Spleen (tissue), 11 donors: ENCODE results near the gene PBX1. TPM values are rescaled to one million over a fixed set of nuclear protein-coding genes. Genes with fewer than 3 reads are reported as not detected.

ENCODE experiments used
- DNase-seq: peaks from one replicate; pipeline ENCODE4 v3.0.0-alpha.2; 2020
- H3K27ac ChIP-seq, 8 donors: fragments of 200-600 bp; sonication (generic) in 7 of 8; 1 replicate in 4 of 8; 2 replicates in 4 of 8; pipeline versions ENCODE4 v1.5.0 to v1.8.0; 2016 to 2021; ENCODE audit warnings: inconsistent platforms in 4 of 8, mild to moderate bottlenecking in 4 of 8, moderate library complexity in 1 of 8
- H3K27me3 ChIP-seq, 7 donors: fragments of 200-600 bp; sonication (generic) in 6 of 7; replicated peaks in 1 of 7; 1 replicate in 4 of 7; 2 replicates in 3 of 7; pipeline versions ENCODE4 v1.5.0 to v1.8.0; 2016 to 2021; ENCODE audit warnings: inconsistent platforms in 3 of 7, mild to moderate bottlenecking in 1 of 7
- H3K36me3 ChIP-seq, 6 donors: fragments of 200-600 bp; sonication (generic) in 5 of 6; 1 replicate in 4 of 6; 2 replicates in 2 of 6; pipeline versions ENCODE4 v1.5.0 to v1.8.0; 2016 to 2021; ENCODE audit warnings: inconsistent platforms in 2 of 6
- H3K4me1 ChIP-seq, 6 donors: fragments of 200-600 bp; sonication (generic) in 5 of 6; 1 replicate in 3 of 6; 2 replicates in 3 of 6; pipeline versions ENCODE4 v1.5.0 to v1.8.0; 2016 to 2021; ENCODE audit warnings: inconsistent platforms in 3 of 6
- H3K4me3 ChIP-seq, 8 donors: fragments of 200-600 bp; sonication (generic) in 7 of 8; 1 replicate in 4 of 8; 2 replicates in 4 of 8; pipeline versions ENCODE4 v1.5.0 to v1.8.0; 2016 to 2021; ENCODE audit warnings: inconsistent platforms in 4 of 8, mild to moderate bottlenecking in 4 of 8, moderate library complexity in 2 of 8
- H3K9me3 ChIP-seq, 8 donors: fragments of 200-600 bp; sonication (generic) in 7 of 8; 1 replicate in 4 of 8; 2 replicates in 4 of 8; pipeline versions ENCODE4 v1.5.0 to v1.8.0; 2016 to 2021; ENCODE audit warnings: inconsistent platforms in 4 of 8
- CTCF ChIP-seq, 11 experiments: fragments of 200-600 bp in 7 of 11; fragments of 450-650 bp in 4 of 11; sonication (generic) in 4 of 11; IDR thresholded peaks in 8 of 11; conservative IDR thresholded peaks in 3 of 11; 1 replicate in 7 of 11; 2 replicates in 4 of 11; pipeline versions ENCODE4 v1.4.0 to v1.8.0; 2016 to 2021; ENCODE audit warnings: antibody characterized with exemption in 11 of 11, inconsistent platforms in 4 of 11, mild to moderate bottlenecking in 1 of 11
- POLR2A ChIP-seq, 3 donors: fragments of 450-650 bp; IDR thresholded peaks; one replicate each; pipeline ENCODE4 v1.5.1; 2017; ENCODE audit warnings: antibody characterized with exemption in 3 of 3, mild to moderate bottlenecking in 1 of 3
- POLR2AphosphoS5 ChIP-seq, 3 donors: sonication (generic); formaldehyde crosslinking; IDR thresholded peaks; one replicate each; pipeline ENCODE4 v1.5.1; 2017; ENCODE audit warnings: antibody characterized with exemption in 3 of 3
- WGBS, 5 donors: extraction: QIAGEN DNeasy Blood & Tissue Kit in 3 of 5; methylation state at CpG; one replicate each; pipeline versions ENCODE4 v1.1.5 to v1.1.7; 2013 to 2018; 5-methylcytosine and 5-hydroxymethylcytosine counted together
- intact Hi-C: fragments of 100-400 bp; cut with DNase I; formaldehyde crosslinking; loops from one replicate; pipeline ENCODE4 v1.15.0; 2023; ENCODE audit warnings: low total_unique reads
- polyA plus RNA-seq, 3 donors: library from polyadenylated mRNA; stranded (reverse); fragments of 200-250 nt; gene quantifications; one replicate each; pipeline ENCODE4 v1.2.1, GENCODE V29; 2013
- total RNA-seq, 7 donors: library from RNA; depleted of rRNA in 3 of 7; stranded (reverse); fragments of >200 nt in 3 of 7; fragmentation: NEBNext Ultra II Directional in 4 of 7; extraction: Animal tissue kit (Norgen Biotek cat#: 25700) in 4 of 7; gene quantifications; one replicate each; pipeline versions ENCODE4 v1.1.0 to v1.2.1, GENCODE V29; 2016 to 2021
- donor health status: healthy with polysubstance abuse.
- donor health status: DM: no; HTN: no; CAD: no; lungs with moderate emphysema.
- donor health status: DM: no; HTN: no; CAD: no.
- donor health status: Bipolar disorder and iron deficiency.
- donor health status: healthy.
- donor health status: DM: no; HTN: no; CAD: no.
- donor health status: DM: yes; HTN: yes; CAD: no.

Gene PBX1
- total and polyA plus RNA-seq, 10 donors, result 3.4 to 79.5 (median 31.8) TPM

GRCh38 chr1:164886101-164886500 lies 327.1 kb downstream of the PBX1 start:
- Histone ChIP-seq H3K36me3 (no peaks in the 10 kb centered on the region), H3K27ac (no peak overlapping the region), H3K27me3 (no peaks in the 10 kb centered on the region), H3K4me1 (no peaks in the 10 kb centered on the region), H3K4me3 (no peak overlapping the region), H3K9me3 (no peaks in the 10 kb centered on the region)
- intact Hi-C loops, result no loop called here
- DNase-seq, result no peak
- TF ChIP-seq POLR2A (IDR thresholded peaks at IDR 0.05), result no peak
- TF ChIP-seq CTCF (IDR thresholded peaks at IDR 0.05 in 8 of 11, conservative IDR thresholded peaks at IDR 0.05 in 3 of 11), result no peak
- no peak for TF ChIP-seq POLR2AphosphoS5 (IDR thresholded peaks at IDR 0.05)
- WGBS, 5 donors, result 94 to 100% (median 97%) methylated on average over 1 of the region's 1 CpG

- Histone ChIP-seq H3K4me3 (no peak overlapping the region), H3K27ac (no peak overlapping the region), H3K9me3 (no peaks in the 10 kb centered on the region), H3K27me3 (no peaks in the 10 kb centered on the region), H3K4me1 (no peaks in the 10 kb centered on the region), H3K36me3 (no peaks in the 10 kb centered on the region)
- DNase-seq, result no peak
- TF ChIP-seq POLR2AphosphoS5 (IDR thresholded peaks at IDR 0.05) (no peak), POLR2A (IDR thresholded peaks at IDR 0.05) (no peak), CTCF (IDR thresholded peaks at IDR 0.05 in 8 of 11, conservative IDR thresholded peaks at IDR 0.05 in 3 of 11) (no peak)
- intact Hi-C loops, result no loop called here
Measured at GRCh38 chr1:164891615-164892014, 332.6 kb downstream of the PBX1 start.

GRCh38 chr1:164895026-164895912 lies 336.3 kb downstream of the PBX1 start:
- 61 to 78% (median 68%) methylated on average over 8 of the region's 8 CpGs for WGBS, 5 donors
- no peaks in the 10 kb centered on the region for H3K27me3 ChIP-seq
- H3K9me3 ChIP-seq, result peaks cover 0 to 14% (median 9%) of the 10 kb centered on the region in 8 donors
- no peaks in the 10 kb centered on the region for H3K36me3 ChIP-seq
- no peak overlapping the region for H3K27ac ChIP-seq
- H3K4me1 ChIP-seq, result no peaks in the 10 kb centered on the region
- TF ChIP-seq CTCF (IDR thresholded peaks at IDR 0.05 in 8 of 11, conservative IDR thresholded peaks at IDR 0.05 in 3 of 11), result no peak
- TF ChIP-seq POLR2AphosphoS5 (IDR thresholded peaks at IDR 0.05), result no peak
- no peak for TF ChIP-seq POLR2A (IDR thresholded peaks at IDR 0.05)
- DNase-seq, result no peak
- H3K4me3 ChIP-seq, result no peak overlapping the region
- intact Hi-C loops, result no loop called here

GRCh38 chr1:164901031-164901430 lies 342.0 kb downstream of the PBX1 start:
- WGBS, 5 donors, result 77 to 92% (median 90%) methylated on average over 5 of the region's 5 CpGs
- no peak for DNase-seq
- peaks cover 0 to 14% (median 9%) of the 10 kb centered on the region in 8 donors for H3K9me3 ChIP-seq
- H3K4me1 ChIP-seq, result no peaks in the 10 kb centered on the region
- no peak overlapping the region for H3K27ac ChIP-seq
- H3K4me3 ChIP-seq, result no peak overlapping the region
- H3K27me3 ChIP-seq, result no peaks in the 10 kb centered on the region
- intact Hi-C loops, result no loop called here
- H3K36me3 ChIP-seq, result no peaks in the 10 kb centered on the region
- no peak for TF ChIP-seq CTCF (IDR thresholded peaks at IDR 0.05 in 8 of 11, conservative IDR thresholded peaks at IDR 0.05 in 3 of 11)
- TF ChIP-seq POLR2A (IDR thresholded peaks at IDR 0.05), result no peak
- no peak for TF ChIP-seq POLR2AphosphoS5 (IDR thresholded peaks at IDR 0.05)
